H9 (cell line): ENCODE measurements around the gene NUDT21. TPM values are rescaled to one million over a fixed set of nuclear protein-coding genes. Genes with fewer than 3 reads are reported as not detected.

ENCODE experiments used
- DNase-seq: peaks from one replicate; pipeline ENCODE4 v3.0.0-alpha.2; 2017
- H2AFZ ChIP-seq: one replicate; pipeline ENCODE4 v1.6.1; 2013; ENCODE audit warnings: mild to moderate bottlenecking, low read length, control low read depth, moderate library complexity
- H2AK5ac ChIP-seq: 2 replicates; pipeline ENCODE4 v1.6.1; 2013; ENCODE audit warnings: low read length, control low read depth, mixed read lengths; ENCODE audit not compliant: insufficient read length
- H2BK120ac ChIP-seq: one replicate; pipeline ENCODE4 v1.6.1; 2013; ENCODE audit warnings: low read depth, mild to moderate bottlenecking, low read length, control low read depth, inconsistent platforms; ENCODE audit not compliant: poor library complexity, severe bottlenecking
- H2BK12ac ChIP-seq: 2 replicates; pipeline ENCODE4 v1.6.1; 2013; ENCODE audit warnings: low read length, control low read depth, mixed read lengths, low read depth; ENCODE audit not compliant: insufficient read length
- H2BK15ac ChIP-seq: 2 replicates; pipeline ENCODE4 v1.6.1; 2013; ENCODE audit warnings: low read depth, low read length, control low read depth
- H2BK20ac ChIP-seq: one replicate; pipeline ENCODE4 v1.6.1; 2013; ENCODE audit warnings: low read depth, mild to moderate bottlenecking, low read length, control low read depth, inconsistent platforms; ENCODE audit not compliant: poor library complexity, severe bottlenecking
- H2BK5ac ChIP-seq: 2 replicates; pipeline ENCODE4 v1.6.1; 2013; ENCODE audit warnings: low read length, control low read depth, mixed read lengths; ENCODE audit not compliant: insufficient read length
- H3K14ac ChIP-seq: 2 replicates; pipeline ENCODE4 v1.6.1; 2013; ENCODE audit warnings: low read length, control low read depth; ENCODE audit not compliant: insufficient read depth
- H3K18ac ChIP-seq: 2 replicates; pipeline ENCODE4 v1.6.1; 2013; ENCODE audit warnings: low read depth, mild to moderate bottlenecking, mixed read lengths, low read length, control low read depth; ENCODE audit not compliant: insufficient read length
- H3K23ac ChIP-seq: 2 replicates; pipeline ENCODE4 v1.6.1; 2013; ENCODE audit warnings: low read length, control low read depth, mixed read lengths, low read depth; ENCODE audit not compliant: insufficient read length
- H3K23me2 ChIP-seq: 2 replicates; pipeline ENCODE4 v1.6.1; 2013; ENCODE audit warnings: low read depth, mild to moderate bottlenecking, mixed read lengths, low read length, control low read depth; ENCODE audit not compliant: insufficient read length, poor library complexity, severe bottlenecking
- H3K27ac ChIP-seq: 2 replicates; pipeline ENCODE4 v1.5.1; 2013; ENCODE audit warnings: low read length, control low read depth, mixed read lengths, low read depth; ENCODE audit not compliant: insufficient read length
- H3K27me3 ChIP-seq: 2 replicates; pipeline ENCODE4 v1.6.1; 2013; ENCODE audit warnings: low read length, control low read depth, inconsistent platforms; ENCODE audit not compliant: insufficient read depth
- H3K4ac ChIP-seq: 2 replicates; pipeline ENCODE4 v1.6.1; 2013; ENCODE audit warnings: low read depth, mild to moderate bottlenecking, control low read depth, inconsistent platforms, low read length, moderate library complexity
- H3K4me1 ChIP-seq: 2 replicates; pipeline ENCODE4 v1.6.1; 2013; ENCODE audit warnings: low read length, control low read depth, inconsistent platforms; ENCODE audit not compliant: insufficient read depth
- H3K4me2 ChIP-seq: 2 replicates; pipeline ENCODE4 v1.6.1; 2013; ENCODE audit warnings: low read length, control low read depth, mixed read lengths; ENCODE audit not compliant: insufficient read length, insufficient read depth
- H3K56ac ChIP-seq: 2 replicates; pipeline ENCODE4 v1.6.1; 2013; ENCODE audit warnings: low read depth, mild to moderate bottlenecking, mixed read lengths, low read length, control low read depth; ENCODE audit not compliant: insufficient read length
- H3K79me1 ChIP-seq: 2 replicates; pipeline ENCODE4 v1.6.1; 2013; ENCODE audit warnings: low read depth, mild to moderate bottlenecking, moderate library complexity, low read length, control low read depth, inconsistent platforms; ENCODE audit not compliant: insufficient read depth, poor library complexity, severe bottlenecking
- H3K79me2 ChIP-seq: 2 replicates; pipeline ENCODE4 v1.6.1; 2013; ENCODE audit warnings: low read length, control low read depth, inconsistent platforms; ENCODE audit not compliant: insufficient read depth
- H3K9ac ChIP-seq: 2 replicates; pipeline ENCODE4 v1.6.1; 2013; ENCODE audit warnings: low read length, control low read depth, mixed read lengths; ENCODE audit not compliant: insufficient read length; ENCODE audit errors: extremely low read depth
- H3K9me3 ChIP-seq: one replicate; pipeline ENCODE4 v1.6.1; 2013; ENCODE audit warnings: low read depth, low read length, inconsistent platforms; ENCODE audit not compliant: control insufficient read depth
- H3T11ph ChIP-seq: one replicate; pipeline ENCODE4 v1.6.1; 2013; ENCODE audit warnings: mild to moderate bottlenecking, low read length, control low read depth, inconsistent platforms
- H4K20me1 ChIP-seq: one replicate; pipeline ENCODE4 v1.6.1; 2013; ENCODE audit not compliant: control insufficient read depth, insufficient read length, insufficient read depth
- H4K5ac ChIP-seq: 2 replicates; pipeline ENCODE4 v1.6.1; 2013; ENCODE audit warnings: low read depth, mild to moderate bottlenecking, mixed read lengths, low read length, control low read depth; ENCODE audit not compliant: insufficient read length
- H4K8ac ChIP-seq: replicated peaks from 2 replicates; pipeline ENCODE4 v1.6.1; 2013; ENCODE audit warnings: low read length, control low read depth, mixed read lengths, low read depth; ENCODE audit not compliant: insufficient read length
- H4K91ac ChIP-seq: 2 replicates; pipeline ENCODE4 v1.6.1; 2013; ENCODE audit warnings: low read depth, mild to moderate bottlenecking, moderate library complexity, mixed read lengths, low read length, control low read depth; ENCODE audit not compliant: insufficient read length
- H3K27ac Mint-ChIP-seq, 3 experiments: 2 replicates in 2 of 3; 3 replicates in 1 of 3; pipeline ENCODE4 v1.8.0; 2020 to 2021; ENCODE audit warnings: mixed read lengths in 3 of 3, mild to moderate bottlenecking in 1 of 3, moderate library complexity in 1 of 3
- H3K27me3 Mint-ChIP-seq: 2 replicates; pipeline ENCODE4 v1.8.0; 2021; ENCODE audit warnings: low read depth, mild to moderate bottlenecking, moderate library complexity, mixed read lengths
- H3K36me3 Mint-ChIP-seq, 3 experiments: 2 replicates in 2 of 3; 3 replicates in 1 of 3; pipeline ENCODE4 v1.8.0; 2020 to 2021; ENCODE audit warnings: low read depth in 3 of 3, mixed read lengths in 3 of 3; ENCODE audit not compliant: insufficient read depth in 1 of 3
- H3K4me1 Mint-ChIP-seq, 2 experiments: 2 replicates each; pipeline ENCODE4 v1.8.0; 2020; ENCODE audit warnings: mixed read lengths in 2 of 2
- H3K4me3 Mint-ChIP-seq, 2 experiments: 2 replicates in 1 of 2; 3 replicates in 1 of 2; pipeline ENCODE4 v1.8.0; 2020 to 2021; ENCODE audit warnings: mild to moderate bottlenecking in 2 of 2, mixed read lengths in 2 of 2, moderate library complexity in 1 of 2
- H3K9me3 Mint-ChIP-seq, 2 experiments: 2 replicates in 1 of 2; 3 replicates in 1 of 2; pipeline ENCODE4 v1.8.0; 2020; ENCODE audit warnings: mild to moderate bottlenecking in 2 of 2, mixed read lengths in 2 of 2, moderate library complexity in 1 of 2
- CTCF ChIP-seq: fragments of 200-600 bp; sonication (generic); conservative IDR thresholded peaks from 3 replicates; pipeline ENCODE4 v1.8.0; 2021; ENCODE audit warnings: antibody characterized with exemption, mild to moderate bottlenecking
- WGBS: extraction: QIAGEN DNeasy Blood & Tissue Kit; methylation state at CpG from one replicate; pipeline ENCODE4 v1.1.7; 2013; ENCODE audit warnings: missing lambda C conversion rate, low lambda C conversion rate, mixed read lengths; ENCODE audit not compliant: insufficient read length; ENCODE audit errors: extremely low coverage; 5-methylcytosine and 5-hydroxymethylcytosine counted together
- total RNA-seq: library from RNA; stranded (reverse); gene quantifications from 2 replicates; pipeline ENCODE4 v1.2.1, GENCODE V29; 2021

NUDT21 gene
- total RNA-seq, 1 experiment from 2014 or later = 276 TPM

GRCh38 chr16:56457927-56458470 is 6.9 kb upstream of the NUDT21 start:
- H3K14ac ChIP-seq = no peak overlapping the region
- H3K4me3 Mint-ChIP-seq = no peak overlapping the region
- no peaks in the 10 kb centered on the region for H4K20me1 ChIP-seq
- no peak overlapping the region for H2BK20ac ChIP-seq
- H3K56ac ChIP-seq = no peak overlapping the region
- H3K4ac ChIP-seq = no peak overlapping the region
- H3K9me3 Mint-ChIP-seq = no peaks in the 10 kb centered on the region
- H3K27ac Mint-ChIP-seq = no peak overlapping the region; a peak in 1 of 7 replicates
- H2AFZ ChIP-seq = no peak overlapping the region
- no peaks in the 10 kb centered on the region for H3K4me1 ChIP-seq
- H3T11ph ChIP-seq = no peak overlapping the region
- no peak overlapping the region for H3K4me2 ChIP-seq
- H3K27me3 ChIP-seq = no peaks in the 10 kb centered on the region
- WGBS = no CpG with 5 or more reads among the region's 6 CpGs
- H2BK12ac ChIP-seq = no peak overlapping the region
- H3K4me1 Mint-ChIP-seq = no peaks in the 10 kb centered on the region
- no peak overlapping the region for H4K5ac ChIP-seq
- H3K27me3 Mint-ChIP-seq = no peaks in the 10 kb centered on the region
- H2BK120ac ChIP-seq = no peak overlapping the region
- H3K27ac ChIP-seq = no peak overlapping the region
- H3K23me2 ChIP-seq = no peaks in the 10 kb centered on the region
- no peak for TF ChIP-seq CTCF
- peaks cover 33 to 81% (median 77%) of the 10 kb centered on the region in 3 experiments for H3K36me3 Mint-ChIP-seq
- no peaks in the 10 kb centered on the region for H3K9me3 ChIP-seq
- no peak overlapping the region for H2AK5ac ChIP-seq
- no peak overlapping the region for H4K91ac ChIP-seq
- H3K79me2 ChIP-seq = no peaks in the 10 kb centered on the region
- no peak overlapping the region for H3K9ac ChIP-seq
- H3K18ac ChIP-seq = no peak overlapping the region
- no peak overlapping the region for H2BK5ac ChIP-seq
- H2BK15ac ChIP-seq = no peak overlapping the region
- no peaks in the 10 kb centered on the region for H3K79me1 ChIP-seq
- H4K8ac ChIP-seq = no peak overlapping the region
- H3K23ac ChIP-seq = no peak overlapping the region
- DNase-seq = no peak
